ENCODE data around the gene FGF5.

Gene FGF5

DNA sequence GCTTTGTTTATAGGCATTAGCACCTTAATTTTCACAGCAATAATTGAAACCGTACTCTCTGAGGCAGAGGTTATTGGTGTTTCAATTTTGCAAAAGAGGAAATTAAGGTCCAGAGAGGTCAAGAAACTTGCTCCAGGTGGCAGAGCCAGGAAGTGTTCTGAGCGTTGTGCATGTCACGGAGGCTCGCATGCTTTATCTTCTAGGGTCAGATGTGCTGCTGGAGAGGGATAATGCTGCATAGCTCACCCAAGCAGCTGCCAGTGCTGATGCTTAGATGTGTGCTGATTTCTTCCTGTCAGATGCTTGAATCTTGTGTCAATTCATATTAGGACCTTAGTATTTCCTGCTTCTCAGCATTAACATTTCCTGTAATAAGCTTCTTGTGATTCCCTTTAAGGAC is 13.0 kb upstream of the FGF5 start:
- H3K4me3 ChIP-seq (ENCODE audit: low read depth, low read length): no peak overlapping the region
- TF ChIP-seq, protein P1, sequence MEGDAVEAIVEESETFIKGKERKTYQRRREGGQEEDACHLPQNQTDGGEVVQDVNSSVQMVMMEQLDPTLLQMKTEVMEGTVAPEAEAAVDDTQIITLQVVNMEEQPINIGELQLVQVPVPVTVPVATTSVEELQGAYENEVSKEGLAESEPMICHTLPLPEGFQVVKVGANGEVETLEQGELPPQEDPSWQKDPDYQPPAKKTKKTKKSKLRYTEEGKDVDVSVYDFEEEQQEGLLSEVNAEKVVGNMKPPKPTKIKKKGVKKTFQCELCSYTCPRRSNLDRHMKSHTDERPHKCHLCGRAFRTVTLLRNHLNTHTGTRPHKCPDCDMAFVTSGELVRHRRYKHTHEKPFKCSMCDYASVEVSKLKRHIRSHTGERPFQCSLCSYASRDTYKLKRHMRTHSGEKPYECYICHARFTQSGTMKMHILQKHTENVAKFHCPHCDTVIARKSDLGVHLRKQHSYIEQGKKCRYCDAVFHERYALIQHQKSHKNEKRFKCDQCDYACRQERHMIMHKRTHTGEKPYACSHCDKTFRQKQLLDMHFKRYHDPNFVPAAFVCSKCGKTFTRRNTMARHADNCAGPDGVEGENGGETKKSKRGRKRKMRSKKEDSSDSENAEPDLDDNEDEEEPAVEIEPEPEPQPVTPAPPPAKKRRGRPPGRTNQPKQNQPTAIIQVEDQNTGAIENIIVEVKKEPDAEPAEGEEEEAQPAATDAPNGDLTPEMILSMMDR (IDR thresholded peaks at IDR 0.05; ENCODE audit: low read depth, low read length): no peak

DNA sequence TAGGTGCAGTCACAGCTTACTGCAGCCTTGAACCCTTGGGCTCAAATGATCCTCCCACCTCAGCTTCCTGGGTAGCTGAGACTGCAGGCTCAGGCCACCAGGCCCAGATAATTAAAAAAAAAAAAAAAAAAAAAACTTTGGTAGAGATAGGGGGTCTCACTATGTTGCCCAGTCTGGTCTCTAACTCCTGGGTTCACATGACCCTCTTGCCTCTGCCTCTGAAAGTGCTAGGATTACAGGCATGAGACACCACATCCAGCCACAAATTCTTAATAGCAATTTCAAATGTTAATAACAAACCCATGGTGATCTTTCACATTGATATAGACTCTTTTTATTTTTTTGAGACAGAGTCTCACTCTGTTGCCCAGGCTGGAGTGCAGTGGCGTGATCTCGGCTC is 12.3 kb upstream of the FGF5 start:
- TF ChIP-seq, protein P1 (IDR thresholded peaks at IDR 0.05; ENCODE audit: low read depth, low read length): no peak
- H3K4me3 ChIP-seq (ENCODE audit: low read depth, low read length): no peak overlapping the region

DNA sequence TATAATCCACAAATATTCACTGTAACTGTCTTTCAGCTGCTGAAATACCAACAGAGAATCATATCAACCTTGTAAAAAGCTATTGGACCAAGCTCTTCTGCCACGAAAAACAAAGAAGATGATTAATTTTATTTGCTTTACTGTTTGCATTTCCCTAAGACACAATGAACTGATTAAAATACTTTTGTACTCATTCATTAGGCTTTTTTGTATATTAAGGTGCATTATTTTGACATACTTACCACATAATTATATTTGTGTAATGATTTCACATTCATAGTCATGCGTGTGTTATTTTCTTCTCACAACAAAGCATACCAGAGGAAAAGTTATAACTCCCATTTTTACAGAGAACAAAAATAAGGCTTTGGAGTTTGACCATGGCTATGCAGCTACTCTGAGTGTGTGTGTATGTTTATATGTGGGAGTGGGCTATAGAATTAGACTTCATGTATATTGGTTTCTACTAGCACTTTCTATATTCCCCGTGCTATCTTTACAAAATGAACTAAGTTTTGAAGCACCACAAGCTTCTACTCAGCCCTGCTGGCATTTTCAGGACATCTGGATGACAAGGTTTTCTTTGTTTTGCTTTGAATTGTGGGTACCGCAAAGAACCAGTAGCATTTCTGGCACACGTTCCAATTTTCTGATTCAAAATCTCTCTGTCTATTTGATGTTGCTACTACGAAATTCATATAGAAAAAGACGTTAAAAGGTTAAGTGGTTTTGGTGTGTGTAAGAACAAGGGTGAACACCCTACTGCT is 11.0 kb upstream of the FGF5 start:
- peak overlapping the region; percentile 8 for H3K4me3 ChIP-seq (ENCODE audit: low read depth, low read length)
- TF ChIP-seq, protein P1 (IDR thresholded peaks at IDR 0.05; ENCODE audit: low read depth, low read length): no peak

DNA sequence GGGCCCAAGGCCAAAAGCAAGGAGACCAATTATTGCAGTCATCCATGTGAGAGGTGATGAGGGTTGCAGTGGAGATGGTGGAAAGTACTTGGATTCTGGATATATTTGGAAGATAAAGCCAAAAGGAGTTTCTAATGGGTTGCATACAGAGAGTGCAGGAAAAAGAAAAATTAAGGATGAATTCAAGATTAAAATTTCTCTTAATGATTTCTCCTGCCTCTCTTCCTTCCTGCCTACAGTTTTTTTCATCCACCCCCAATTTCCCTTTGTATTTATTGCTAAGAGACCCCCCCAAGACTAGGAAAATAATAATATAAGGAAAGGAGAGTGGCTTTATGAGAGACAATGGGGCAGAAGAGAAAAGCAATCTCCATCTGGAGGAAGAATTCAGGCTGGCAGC is 8.6 kb upstream of the FGF5 start:
- H3K4me3 ChIP-seq (ENCODE audit: low read depth, low read length): no peak overlapping the region
- TF ChIP-seq, protein P1 (IDR thresholded peaks at IDR 0.05; ENCODE audit: low read depth, low read length): no peak

DNA sequence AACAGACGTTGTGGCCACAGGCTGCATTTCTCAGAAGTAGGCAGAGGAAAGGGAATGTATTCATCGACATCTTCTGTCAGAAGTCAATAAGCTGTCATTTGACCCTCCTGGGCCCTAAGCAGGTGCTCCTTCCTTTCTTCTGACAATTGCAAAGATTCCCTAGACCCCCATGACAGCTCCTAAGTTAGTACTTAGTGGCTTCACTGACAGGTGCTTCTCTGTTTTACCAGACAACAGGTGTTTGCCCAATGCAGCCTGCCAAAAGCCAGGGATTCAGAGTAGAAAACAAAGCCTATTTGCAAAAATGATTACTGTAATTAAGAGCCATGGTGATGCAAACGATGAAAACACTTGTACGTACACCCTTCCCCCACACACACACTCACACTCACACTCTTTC is 7.5 kb upstream of the FGF5 start:
- no peak overlapping the region for H3K4me3 ChIP-seq (ENCODE audit: low read depth, low read length)
- TF ChIP-seq, protein P1 (IDR thresholded peaks at IDR 0.05; ENCODE audit: low read depth, low read length): no peak

DNA sequence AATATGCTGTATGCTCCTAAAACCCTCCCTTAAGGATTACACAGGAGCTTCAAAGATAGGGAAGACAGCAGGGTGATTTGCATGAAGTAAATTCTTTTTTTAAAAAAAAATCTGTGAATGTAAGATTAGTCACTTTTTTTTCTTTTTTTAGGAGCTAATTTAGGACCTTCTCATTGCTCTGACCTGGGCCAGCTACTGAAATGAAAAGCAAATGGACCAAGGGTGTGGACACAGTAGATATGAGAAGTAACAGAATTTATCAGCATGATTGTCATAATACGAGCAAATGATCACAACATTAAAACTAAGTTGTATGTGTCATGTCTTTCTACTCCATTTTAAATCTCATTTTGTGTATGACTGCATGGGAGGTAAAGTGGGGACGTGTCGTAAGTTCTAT is 6.6 kb upstream of the FGF5 start:
- TF ChIP-seq, protein P1 (IDR thresholded peaks at IDR 0.05; ENCODE audit: low read depth, low read length): no peak
- H3K4me3 ChIP-seq (ENCODE audit: low read depth, low read length): no peak overlapping the region

DNA sequence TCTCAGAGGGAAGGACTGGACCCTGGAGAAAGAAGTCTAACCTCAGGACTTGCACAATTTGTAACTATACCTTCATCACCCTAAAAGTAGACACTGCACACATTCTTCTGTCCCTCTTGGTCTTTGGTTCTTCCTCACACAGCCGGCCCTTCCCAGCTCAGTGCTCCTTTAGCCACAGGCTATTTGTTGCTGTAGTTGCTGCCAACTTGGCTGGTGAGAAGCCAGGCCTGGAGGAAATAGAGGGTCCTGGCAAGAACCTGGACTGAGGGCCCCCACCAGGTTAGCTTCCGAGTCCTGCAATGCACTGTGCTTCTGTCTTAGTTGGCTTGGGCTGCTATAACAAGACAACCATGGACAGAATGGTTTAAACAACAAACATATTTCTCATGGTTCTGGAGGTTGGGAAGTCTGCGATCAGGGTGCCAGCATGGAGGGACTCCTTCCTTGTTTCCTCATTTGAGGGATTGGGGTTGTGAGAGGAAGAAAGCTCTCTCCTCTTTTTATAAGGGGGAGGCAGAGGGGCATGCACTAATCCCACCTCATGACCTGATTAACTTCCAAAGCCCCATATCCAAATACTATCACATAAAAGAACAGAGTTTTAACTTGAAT is 4.4 kb upstream of the FGF5 start:
- no peak overlapping the region for H3K4me3 ChIP-seq (ENCODE audit: low read depth, low read length)
- TF ChIP-seq, protein P1 (IDR thresholded peaks at IDR 0.05; ENCODE audit: low read depth, low read length): no peak
